Upper lobe of left lung (tissue), 6 donors: Measurements from ENCODE around the gene ZNF445. TPM values are rescaled to one million over a fixed set of nuclear protein-coding genes. Genes with fewer than 3 reads are reported as not detected.

Experiments used
- ATAC-seq, 2 donors: fragments of 200-7000 bp; cut with Tn5 transposase; one replicate each; pipeline ENCODE4 v1.9.1; 2022; ENCODE audit warnings: mild to moderate bottlenecking in 2 of 2, moderate library complexity in 2 of 2; ENCODE audit not compliant: low FRiP score in 2 of 2
- DNase-seq, 2 donors: peaks; one replicate each; pipeline ENCODE4 v3.0.0-alpha.2; 2019 to 2020
- H3K27ac ChIP-seq, 4 donors: fragments of 200-600 bp; sonication (generic); one replicate each; pipeline ENCODE4 v1.5.1; 2016 to 2019
- H3K27me3 ChIP-seq, 4 donors: fragments of 200-600 bp; sonication (generic); one replicate each; pipeline ENCODE4 v1.5.1; 2017 to 2019
- H3K36me3 ChIP-seq, 4 donors: fragments of 200-600 bp; sonication (generic); one replicate each; pipeline ENCODE4 v1.5.1; 2016 to 2019
- H3K4me1 ChIP-seq, 4 donors: fragments of 200-600 bp; sonication (generic); one replicate each; pipeline ENCODE4 v1.5.1; 2018 to 2019
- H3K4me3 ChIP-seq, 4 donors: fragments of 200-600 bp; sonication (generic); one replicate each; pipeline ENCODE4 v1.5.1; 2017 to 2019; ENCODE audit warnings: mild to moderate bottlenecking in 2 of 4, moderate library complexity in 1 of 4
- H3K9me3 ChIP-seq, 4 donors: fragments of 200-600 bp; sonication (generic); one replicate each; pipeline ENCODE4 v1.5.1; 2018 to 2019
- EP300 ChIP-seq, 4 donors: sonication (generic); formaldehyde crosslinking; IDR thresholded peaks; one replicate each; pipeline ENCODE4 v1.5.1; 2017; ENCODE audit warnings: antibody characterized with exemption in 4 of 4, control low read depth in 2 of 4
- POLR2A ChIP-seq, 4 donors: fragments of 450-650 bp; IDR thresholded peaks; one replicate each; pipeline ENCODE4 v1.5.1; 2016 to 2017; ENCODE audit warnings: antibody characterized with exemption in 4 of 4, mild to moderate bottlenecking in 2 of 4
- POLR2AphosphoS5 ChIP-seq, 2 donors: sonication (generic); formaldehyde crosslinking; IDR thresholded peaks; one replicate each; pipeline ENCODE4 v1.5.1; 2017; ENCODE audit warnings: antibody characterized with exemption in 2 of 2
- WGBS, 2 donors: methylation state at CpG; one replicate each; pipeline ENCODE4 v1.1.5; 2017 to 2018; 5-methylcytosine and 5-hydroxymethylcytosine counted together
- total RNA-seq, 6 donors: library from RNA; depleted of rRNA in 4 of 6; stranded (reverse); fragments of >200 nt in 4 of 6; gene quantifications; one replicate each; pipeline versions ENCODE4 v1.1.0 to v1.2.1, GENCODE V29; 2016 to 2021
- TF ChIP-seq, protein P1 (sequence below), 6 experiments: fragments of 450-650 bp in 4 of 6; fragments of 200-600 bp in 2 of 6; sonication (generic) in 2 of 6; IDR thresholded peaks; one replicate each; pipeline ENCODE4 v1.5.1; 2016 to 2019; ENCODE audit warnings: antibody characterized with exemption in 6 of 6
- donor health status: DM: no; HTN: no; CAD: no; lungs with moderate emphysema.
- donor health status: DM: no; HTN: yes; CAD: no; lungs with severe emphysema.

The ZNF445 gene
- total RNA-seq, 6 donors from 2014 or later: 6.7 to 20.0 (median 12.9) TPM

DNA sequence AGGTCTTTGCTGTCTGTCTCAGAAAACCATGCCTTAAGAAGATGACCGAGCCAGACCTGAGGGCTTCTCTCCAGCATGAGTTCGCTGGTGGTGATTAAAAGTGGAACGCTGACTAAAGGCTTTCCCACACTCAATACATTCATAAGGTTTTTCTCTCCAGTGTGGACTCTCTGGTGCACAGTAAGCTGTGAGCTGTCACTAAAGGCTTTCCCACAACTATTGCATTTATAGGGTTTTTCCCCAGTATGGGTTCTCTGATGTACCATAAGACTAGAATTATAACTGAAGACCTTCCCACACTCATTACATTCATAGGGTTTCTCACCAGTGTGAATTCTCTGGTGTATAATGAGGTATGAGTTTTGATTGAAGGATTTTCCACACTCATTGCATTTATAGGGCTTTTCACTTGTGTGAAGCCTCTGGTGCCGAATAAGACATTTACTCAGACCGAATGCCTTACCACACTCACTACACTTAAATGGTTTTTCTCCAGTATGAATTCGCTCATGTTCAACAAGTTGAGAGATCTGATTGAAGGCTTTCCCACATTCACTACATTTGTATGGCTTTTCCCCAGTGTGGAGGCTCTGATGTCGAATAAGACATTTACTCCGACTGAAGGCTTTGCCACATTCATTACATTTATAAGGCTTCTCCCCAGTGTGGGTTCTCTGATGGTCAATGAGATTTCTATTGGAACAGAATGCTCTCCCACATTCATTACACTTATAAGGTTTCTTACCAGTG lies 21.9 kb upstream of the ZNF445 start:
- Histone ChIP-seq H3K9me3 (peaks cover 28 to 49% (median 46%) of the 10 kb centered on the region in 4 donors), H3K4me3 (no peak overlapping the region), H3K27ac (no peak overlapping the region), H3K4me1 (no peaks in the 10 kb centered on the region), H3K27me3 (no peaks in the 10 kb centered on the region), H3K36me3 (peaks cover 6 to 49% (median 27%) of the 10 kb centered on the region in 4 donors)
- ATAC-seq: no peak
- TF ChIP-seq EP300 (IDR thresholded peaks at IDR 0.05) (no peak), POLR2A (IDR thresholded peaks at IDR 0.05) (no peak), POLR2AphosphoS5 (IDR thresholded peaks at IDR 0.05) (no peak)
- TF ChIP-seq, protein P1, sequence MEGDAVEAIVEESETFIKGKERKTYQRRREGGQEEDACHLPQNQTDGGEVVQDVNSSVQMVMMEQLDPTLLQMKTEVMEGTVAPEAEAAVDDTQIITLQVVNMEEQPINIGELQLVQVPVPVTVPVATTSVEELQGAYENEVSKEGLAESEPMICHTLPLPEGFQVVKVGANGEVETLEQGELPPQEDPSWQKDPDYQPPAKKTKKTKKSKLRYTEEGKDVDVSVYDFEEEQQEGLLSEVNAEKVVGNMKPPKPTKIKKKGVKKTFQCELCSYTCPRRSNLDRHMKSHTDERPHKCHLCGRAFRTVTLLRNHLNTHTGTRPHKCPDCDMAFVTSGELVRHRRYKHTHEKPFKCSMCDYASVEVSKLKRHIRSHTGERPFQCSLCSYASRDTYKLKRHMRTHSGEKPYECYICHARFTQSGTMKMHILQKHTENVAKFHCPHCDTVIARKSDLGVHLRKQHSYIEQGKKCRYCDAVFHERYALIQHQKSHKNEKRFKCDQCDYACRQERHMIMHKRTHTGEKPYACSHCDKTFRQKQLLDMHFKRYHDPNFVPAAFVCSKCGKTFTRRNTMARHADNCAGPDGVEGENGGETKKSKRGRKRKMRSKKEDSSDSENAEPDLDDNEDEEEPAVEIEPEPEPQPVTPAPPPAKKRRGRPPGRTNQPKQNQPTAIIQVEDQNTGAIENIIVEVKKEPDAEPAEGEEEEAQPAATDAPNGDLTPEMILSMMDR (IDR thresholded peaks at IDR 0.05): no peak
- no peak for DNase-seq
- WGBS, 2 donors: 97 to 98% methylated on average over 8 of the region's 8 CpGs

GRCh38 chr3:44495636-44496415 lies 18.4 kb upstream of the ZNF445 start:
- ATAC-seq (no peak), DNase-seq (no peak)
- H3K27ac ChIP-seq: no peak overlapping the region
- WGBS, 2 donors: 98 to 100% methylated on average over 6 of the region's 6 CpGs
- peaks cover 24 to 62% (median 37%) of the 10 kb centered on the region in 4 donors for H3K9me3 ChIP-seq
- H3K4me1 ChIP-seq: no peaks in the 10 kb centered on the region
- TF ChIP-seq EP300 (IDR thresholded peaks at IDR 0.05): no peak
- TF ChIP-seq POLR2AphosphoS5 (IDR thresholded peaks at IDR 0.05): no peak
- peaks cover 6 to 33% (median 18%) of the 10 kb centered on the region in 4 donors for H3K36me3 ChIP-seq
- H3K4me3 ChIP-seq: no peak overlapping the region
- no peaks in the 10 kb centered on the region for H3K27me3 ChIP-seq

DNA sequence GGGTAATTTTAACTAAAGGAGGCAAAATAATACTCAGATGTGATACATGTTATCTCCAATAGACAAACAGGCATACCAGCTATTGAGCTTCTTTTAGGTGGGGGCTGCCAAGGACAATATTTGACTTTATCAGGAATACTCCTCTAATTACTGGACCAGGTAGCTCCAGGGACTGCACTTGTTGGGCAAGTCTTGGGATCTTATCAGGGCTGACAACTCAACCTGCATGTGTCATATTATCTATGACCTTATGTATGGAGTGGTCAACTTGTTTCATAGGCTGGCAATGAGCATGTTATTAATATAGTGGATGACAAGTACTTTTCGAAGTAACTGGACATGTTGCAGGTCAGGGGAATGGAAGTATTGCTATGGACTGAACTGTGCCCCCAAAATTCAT lies 15.0 kb upstream of the ZNF445 start:
- no peak for ATAC-seq
- 100% methylated on average over 1 of the region's 1 CpG for WGBS, 2 donors
- peaks cover 0 to 52% (median 7%) of the 10 kb centered on the region in 4 donors for H3K9me3 ChIP-seq

GRCh38 chr3:44482721-44483120 lies 5.3 kb upstream of the ZNF445 start:
- DNase-seq: no peak
- no peak for ATAC-seq
- H3K4me3 ChIP-seq: no peak overlapping the region
- no peaks in the 10 kb centered on the region for H3K36me3 ChIP-seq
- no peak overlapping the region for H3K27ac ChIP-seq
- 57 to 58% methylated on average over 1 of the region's 1 CpG for WGBS, 2 donors
- no peaks in the 10 kb centered on the region for H3K9me3 ChIP-seq
- H3K27me3 ChIP-seq: no peaks in the 10 kb centered on the region
- peaks cover 0 to 3% (median 1%) of the 10 kb centered on the region in 4 donors for H3K4me1 ChIP-seq
- TF ChIP-seq EP300 (IDR thresholded peaks at IDR 0.05) (no peak), POLR2AphosphoS5 (IDR thresholded peaks at IDR 0.05) (no peak), POLR2A (IDR thresholded peaks at IDR 0.05) (no peak)
- TF ChIP-seq, protein P1 (IDR thresholded peaks at IDR 0.05): no peak

More for the DNA sequence above, 15.0 kb upstream of the ZNF445 start:
- H3K27me3 ChIP-seq: no peaks in the 10 kb centered on the region
- no peak for DNase-seq
- no peak overlapping the region for H3K4me3 ChIP-seq
- H3K36me3 ChIP-seq: peaks cover 0 to 7% (median 1%) of the 10 kb centered on the region in 4 donors
- H3K27ac ChIP-seq: no peak overlapping the region
- no peaks in the 10 kb centered on the region for H3K4me1 ChIP-seq
- TF ChIP-seq, protein P1 (IDR thresholded peaks at IDR 0.05): no peak
- TF ChIP-seq POLR2AphosphoS5 (IDR thresholded peaks at IDR 0.05) (no peak), EP300 (IDR thresholded peaks at IDR 0.05) (no peak), POLR2A (IDR thresholded peaks at IDR 0.05) (no peak)

DNA sequence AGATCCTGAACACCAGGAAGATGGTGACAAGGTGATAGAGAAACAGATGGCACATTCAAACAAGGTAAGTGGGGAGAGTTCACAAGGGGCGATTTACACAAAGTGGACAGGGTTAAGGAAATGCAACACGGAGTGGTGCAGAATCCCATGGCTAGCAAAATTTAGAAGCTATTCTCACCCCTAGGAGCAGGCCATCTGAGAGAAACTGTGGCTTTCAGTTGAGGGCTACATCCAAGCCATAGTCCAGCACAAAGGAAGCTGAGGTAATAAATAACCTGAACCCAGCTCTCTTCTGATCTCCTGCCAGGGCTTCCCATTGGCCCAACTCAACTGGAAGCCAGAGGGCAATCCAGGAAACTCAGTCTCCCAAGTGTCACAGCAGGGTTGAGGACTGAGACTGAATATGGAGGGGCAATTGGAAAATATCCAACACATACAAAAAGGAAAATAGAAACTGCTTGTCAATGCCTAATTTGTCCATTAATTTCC lies 1.2 kb upstream of the ZNF445 start:
- H3K27ac ChIP-seq: no peak overlapping the region
- no peak overlapping the region for H3K4me3 ChIP-seq
- WGBS, 2 donors: 86 to 97% methylated on average over 2 of the region's 2 CpGs
- H3K36me3 ChIP-seq: no peaks in the 10 kb centered on the region
- TF ChIP-seq POLR2AphosphoS5 (IDR thresholded peaks at IDR 0.05) (no peak), EP300 (IDR thresholded peaks at IDR 0.05) (no peak)
- TF ChIP-seq, protein P1 (IDR thresholded peaks at IDR 0.05): no peak
- no peaks in the 10 kb centered on the region for H3K9me3 ChIP-seq
- H3K4me1 ChIP-seq: peaks cover 10 to 24% (median 18%) of the 10 kb centered on the region in 4 donors
- no peak for ATAC-seq
- DNase-seq: no peak
- no peaks in the 10 kb centered on the region for H3K27me3 ChIP-seq
